Neuron (in vitro differentiated cells): ENCODE measurements around the gene MARCHF7.
A peak's percentile ranks its signal among the peaks of the same experiment; 100 is the strongest.
"Not testable (repeated sequence)": the region's sequence is repeated elsewhere in the genome, so short reads cannot be mapped to it uniquely, and the experiment has no call there.

Experiments used
- H2AFZ ChIP-seq: one replicate; pipeline ENCODE4 v1.6.1; 2013; ENCODE audit warnings: low read depth, mild to moderate bottlenecking, inconsistent platforms, low read length, moderate library complexity
- H3K27me3 ChIP-seq: one replicate; pipeline ENCODE4 v1.6.1; 2013; ENCODE audit warnings: low read length; ENCODE audit not compliant: insufficient read depth
- H3K36me3 ChIP-seq: one replicate; pipeline ENCODE4 v1.6.1; 2013; ENCODE audit warnings: low read length; ENCODE audit not compliant: insufficient read depth
- H3K4me1 ChIP-seq: one replicate; pipeline ENCODE4 v1.6.1; 2013; ENCODE audit warnings: low read length; ENCODE audit not compliant: insufficient read depth
- H3K4me3 ChIP-seq: 2 replicates; pipeline ENCODE4 v1.5.1; 2013; ENCODE audit warnings: mild to moderate bottlenecking, low read length, moderate library complexity
- H3K9me3 ChIP-seq: one replicate; pipeline ENCODE4 v1.6.1; 2013; ENCODE audit warnings: low read length

Gene MARCHF7, protein sequence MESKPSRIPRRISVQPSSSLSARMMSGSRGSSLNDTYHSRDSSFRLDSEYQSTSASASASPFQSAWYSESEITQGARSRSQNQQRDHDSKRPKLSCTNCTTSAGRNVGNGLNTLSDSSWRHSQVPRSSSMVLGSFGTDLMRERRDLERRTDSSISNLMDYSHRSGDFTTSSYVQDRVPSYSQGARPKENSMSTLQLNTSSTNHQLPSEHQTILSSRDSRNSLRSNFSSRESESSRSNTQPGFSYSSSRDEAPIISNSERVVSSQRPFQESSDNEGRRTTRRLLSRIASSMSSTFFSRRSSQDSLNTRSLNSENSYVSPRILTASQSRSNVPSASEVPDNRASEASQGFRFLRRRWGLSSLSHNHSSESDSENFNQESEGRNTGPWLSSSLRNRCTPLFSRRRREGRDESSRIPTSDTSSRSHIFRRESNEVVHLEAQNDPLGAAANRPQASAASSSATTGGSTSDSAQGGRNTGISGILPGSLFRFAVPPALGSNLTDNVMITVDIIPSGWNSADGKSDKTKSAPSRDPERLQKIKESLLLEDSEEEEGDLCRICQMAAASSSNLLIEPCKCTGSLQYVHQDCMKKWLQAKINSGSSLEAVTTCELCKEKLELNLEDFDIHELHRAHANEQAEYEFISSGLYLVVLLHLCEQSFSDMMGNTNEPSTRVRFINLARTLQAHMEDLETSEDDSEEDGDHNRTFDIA

GRCh38 chr2:159712143-159712928, at the start of gene MARCHF7:
MARCHF7 (plus strand) TSS chr2:159712506; CDS start chr2:159729023, 16,517 bp downstream.
- Histone ChIP-seq H3K27me3 (no peaks in the 10 kb centered on the region), H3K9me3 (no peaks in the 10 kb centered on the region), H2AFZ (peak within 1 kb of the TSS; percentile 94), H3K4me1 (peaks cover 5% of the 10 kb centered on the region), H3K4me3 (peak within 1 kb of the TSS; percentile 100), H3K36me3 (peaks cover 25% of the 10 kb centered on the region)

GRCh38 chr2:159667423-159667822, 44.9 kb upstream of the MARCHF7 start:
- H3K27me3 ChIP-seq, H3K36me3 ChIP-seq, H3K4me3 ChIP-seq, H3K4me1 ChIP-seq, H2AFZ ChIP-seq, H3K9me3 ChIP-seq: not testable (repeated sequence)

GRCh38 chr2:159671047-159671446, 41.3 kb upstream of the MARCHF7 start:
- H3K4me3 ChIP-seq: no peak overlapping the region
- no peaks in the 10 kb centered on the region for H3K27me3 ChIP-seq
- H2AFZ ChIP-seq: no peak overlapping the region
- no peaks in the 10 kb centered on the region for H3K4me1 ChIP-seq
- no peaks in the 10 kb centered on the region for H3K9me3 ChIP-seq
- no peaks in the 10 kb centered on the region for H3K36me3 ChIP-seq

- Histone ChIP-seq H3K9me3 (no peaks in the 10 kb centered on the region), H2AFZ (no peak overlapping the region)
Measured at GRCh38 chr2:159677654-159678053, 34.7 kb upstream of the MARCHF7 start.

GRCh38 chr2:159680692-159681091, 31.6 kb upstream of the MARCHF7 start:
- H3K27me3 ChIP-seq: no peaks in the 10 kb centered on the region
- no peak overlapping the region for H3K4me3 ChIP-seq
- H3K9me3 ChIP-seq: no peaks in the 10 kb centered on the region

More at GRCh38 chr2:159677654-159678053, 34.7 kb upstream of the MARCHF7 start:
- H3K4me1 ChIP-seq: no peaks in the 10 kb centered on the region
- H3K4me3 ChIP-seq: no peak overlapping the region
- no peaks in the 10 kb centered on the region for H3K27me3 ChIP-seq
- H3K36me3 ChIP-seq: no peaks in the 10 kb centered on the region

DNA sequence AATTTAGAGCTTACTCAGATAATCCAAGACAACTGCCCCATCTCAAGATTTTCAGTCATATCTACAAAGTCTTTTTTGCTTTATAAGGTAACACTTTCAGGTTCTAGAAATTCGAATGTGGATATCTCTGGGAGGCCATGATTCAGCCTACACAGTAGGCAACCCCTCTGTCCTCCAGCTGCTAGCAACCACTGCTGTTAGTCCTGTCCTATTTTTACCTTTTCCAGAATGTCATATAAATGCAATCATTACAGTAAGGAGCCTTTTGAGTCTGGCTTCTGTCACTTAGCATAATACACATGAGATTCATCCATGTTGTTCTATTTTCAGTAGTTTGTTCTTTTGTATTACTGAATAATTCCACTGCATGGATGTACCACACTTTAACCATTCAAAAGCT, 28.5 kb upstream of the MARCHF7 start:
- Histone ChIP-seq H3K4me3 (no peak overlapping the region), H2AFZ (no peak overlapping the region), H3K9me3 (no peaks in the 10 kb centered on the region), H3K36me3 (no peaks in the 10 kb centered on the region), H3K27me3 (no peaks in the 10 kb centered on the region), H3K4me1 (no peaks in the 10 kb centered on the region)

More at GRCh38 chr2:159680692-159681091, 31.6 kb upstream of the MARCHF7 start:
- Histone ChIP-seq H3K36me3 (no peaks in the 10 kb centered on the region), H3K4me1 (no peaks in the 10 kb centered on the region), H2AFZ (no peak overlapping the region)

- no peak overlapping the region for H3K4me3 ChIP-seq
- H3K27me3 ChIP-seq: no peaks in the 10 kb centered on the region
- H3K36me3 ChIP-seq: no peaks in the 10 kb centered on the region
- H2AFZ ChIP-seq: no peak overlapping the region
- no peaks in the 10 kb centered on the region for H3K4me1 ChIP-seq
- H3K9me3 ChIP-seq: no peaks in the 10 kb centered on the region
Measured at GRCh38 chr2:159684796-159685195, 27.5 kb upstream of the MARCHF7 start.

DNA sequence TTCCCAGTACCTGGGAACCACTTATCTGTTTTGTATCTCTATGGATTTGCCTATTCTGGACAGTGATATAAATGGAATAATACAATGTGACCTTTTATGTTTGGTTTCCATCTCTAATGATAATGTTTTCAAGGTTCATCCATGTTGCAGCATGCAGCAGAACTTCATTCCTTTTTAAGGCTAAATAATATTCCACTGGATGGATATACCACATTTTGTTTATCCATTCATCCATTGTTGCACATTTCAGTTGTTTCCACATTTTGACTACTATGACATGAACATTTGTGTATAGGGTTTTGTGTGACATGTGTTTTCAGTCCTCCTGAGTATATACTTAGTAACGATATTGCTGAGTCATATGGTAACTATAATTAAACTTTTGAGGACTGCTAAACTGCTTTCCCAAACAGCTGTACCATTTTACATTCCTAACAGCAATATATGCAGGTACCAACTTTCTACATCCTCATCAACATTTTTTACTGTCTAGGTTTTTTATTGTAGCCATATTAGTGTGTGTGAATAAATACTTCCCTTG, 17.7 kb upstream of the MARCHF7 start:
- no peaks in the 10 kb centered on the region for H3K4me1 ChIP-seq
- no peaks in the 10 kb centered on the region for H3K36me3 ChIP-seq
- peaks cover 7% of the 10 kb centered on the region for H3K9me3 ChIP-seq
- H2AFZ ChIP-seq: no peak overlapping the region
- no peak overlapping the region for H3K4me3 ChIP-seq
- H3K27me3 ChIP-seq: no peaks in the 10 kb centered on the region

DNA sequence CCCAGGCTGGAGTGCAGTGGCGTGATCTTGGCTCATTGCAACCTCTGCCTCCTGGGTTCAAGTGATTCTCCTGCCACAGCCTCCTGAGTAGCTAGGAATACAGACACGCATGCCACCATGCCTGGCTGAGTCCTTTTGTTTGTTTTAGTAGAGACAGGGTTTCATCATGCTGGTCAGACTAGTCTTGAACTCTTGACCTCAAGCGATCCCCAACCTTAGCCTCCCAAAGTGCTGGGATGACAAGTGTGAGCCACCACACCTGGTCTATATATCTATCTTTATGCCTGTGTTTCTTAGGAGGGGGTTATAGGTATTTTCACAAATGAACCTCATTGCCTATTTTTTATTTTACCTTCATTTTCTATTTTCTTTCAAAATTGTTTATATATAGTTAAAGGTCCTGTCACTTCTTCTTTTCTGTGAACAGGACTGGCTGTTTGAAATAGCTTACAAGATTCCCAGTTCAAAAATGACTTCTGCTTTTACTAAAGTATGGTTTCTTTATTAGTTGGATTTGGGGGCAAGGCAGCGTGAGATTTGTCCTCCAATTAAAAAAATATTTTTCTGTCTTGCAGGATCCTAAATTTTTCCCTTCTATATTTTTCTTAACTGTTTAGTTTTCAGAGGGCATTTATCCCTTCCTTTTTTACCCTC, 16.4 kb upstream of the MARCHF7 start:
- H3K9me3 ChIP-seq: peaks cover 7% of the 10 kb centered on the region
- H3K27me3 ChIP-seq: no peaks in the 10 kb centered on the region
- H2AFZ ChIP-seq: no peak overlapping the region
- H3K36me3 ChIP-seq: no peaks in the 10 kb centered on the region
- H3K4me3 ChIP-seq: no peak overlapping the region
- no peaks in the 10 kb centered on the region for H3K4me1 ChIP-seq

DNA sequence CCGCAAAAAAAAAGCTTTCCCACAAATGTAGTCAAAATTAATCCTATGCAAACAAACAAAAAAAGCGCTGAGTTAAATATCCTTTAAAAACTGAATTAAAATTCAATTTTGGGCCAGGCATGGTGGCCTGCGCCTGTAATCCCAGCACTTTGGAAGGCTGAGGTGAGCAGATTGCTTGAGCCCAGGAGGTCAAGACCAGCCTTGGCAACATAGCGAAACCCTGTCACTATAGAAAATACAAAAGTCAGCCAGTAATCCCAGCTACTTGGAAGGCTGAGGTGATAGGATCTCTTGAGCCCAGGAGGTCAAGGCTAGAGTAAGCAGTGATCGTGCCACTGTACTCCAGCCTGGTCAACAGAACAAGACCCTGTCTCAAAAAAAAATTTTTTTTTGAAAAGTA, 8.8 kb upstream of the MARCHF7 start:
- no peak overlapping the region for H3K4me3 ChIP-seq
- no peaks in the 10 kb centered on the region for H3K36me3 ChIP-seq
- H3K9me3 ChIP-seq: no peaks in the 10 kb centered on the region
- no peak overlapping the region for H2AFZ ChIP-seq
- no peaks in the 10 kb centered on the region for H3K4me1 ChIP-seq
- no peaks in the 10 kb centered on the region for H3K27me3 ChIP-seq

GRCh38 chr2:159706385-159706980, 5.8 kb upstream of the MARCHF7 start:
- peaks cover 2% of the 10 kb centered on the region for H3K4me1 ChIP-seq
- H3K27me3 ChIP-seq: no peaks in the 10 kb centered on the region
- H3K9me3 ChIP-seq: no peaks in the 10 kb centered on the region
- no peak overlapping the region for H3K4me3 ChIP-seq
- no peak overlapping the region for H2AFZ ChIP-seq
- no peaks in the 10 kb centered on the region for H3K36me3 ChIP-seq

DNA sequence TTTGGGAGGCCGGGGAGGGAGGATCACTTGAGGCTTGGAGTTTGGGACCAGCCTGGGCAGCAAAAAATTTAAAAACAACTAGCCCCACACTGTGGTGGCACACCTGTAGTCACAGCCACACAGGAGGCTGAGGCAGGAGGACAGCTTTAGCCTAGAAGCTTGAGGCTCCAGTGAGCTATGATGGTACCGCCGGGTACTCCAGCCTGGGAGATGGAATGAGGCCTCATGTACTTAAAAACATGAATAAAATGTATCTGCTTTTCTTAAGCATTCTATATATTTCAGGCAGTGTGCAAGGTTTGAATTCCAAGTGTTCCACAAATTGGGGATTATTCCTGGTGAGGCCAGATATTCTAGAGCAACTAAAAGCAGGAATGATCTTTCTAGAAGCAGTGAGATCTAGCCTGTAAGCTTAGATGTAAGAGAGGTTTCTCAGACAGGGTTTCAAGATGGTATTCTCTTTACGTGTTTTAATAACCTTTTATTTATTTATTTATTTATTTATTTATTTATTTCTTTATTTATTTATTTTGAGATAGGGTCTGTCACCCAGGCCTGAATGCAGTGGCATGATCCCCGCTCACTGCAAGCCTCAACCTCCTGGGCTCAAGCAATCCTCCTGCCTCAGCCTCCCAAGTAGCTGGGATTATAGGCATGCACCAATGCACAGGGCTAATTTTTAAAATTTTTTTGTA, 4.1 kb upstream of the MARCHF7 start:
- no peaks in the 10 kb centered on the region for H3K36me3 ChIP-seq
- no peaks in the 10 kb centered on the region for H3K9me3 ChIP-seq
- H3K4me3 ChIP-seq: no peak overlapping the region

More for the DNA sequence above, 4.1 kb upstream of the MARCHF7 start:
- no peak overlapping the region for H2AFZ ChIP-seq
- no peaks in the 10 kb centered on the region for H3K27me3 ChIP-seq
- H3K4me1 ChIP-seq: peaks cover 2% of the 10 kb centered on the region
